ENCODE measurements around the gene SOCS3.

SOCS3 gene

DNA sequence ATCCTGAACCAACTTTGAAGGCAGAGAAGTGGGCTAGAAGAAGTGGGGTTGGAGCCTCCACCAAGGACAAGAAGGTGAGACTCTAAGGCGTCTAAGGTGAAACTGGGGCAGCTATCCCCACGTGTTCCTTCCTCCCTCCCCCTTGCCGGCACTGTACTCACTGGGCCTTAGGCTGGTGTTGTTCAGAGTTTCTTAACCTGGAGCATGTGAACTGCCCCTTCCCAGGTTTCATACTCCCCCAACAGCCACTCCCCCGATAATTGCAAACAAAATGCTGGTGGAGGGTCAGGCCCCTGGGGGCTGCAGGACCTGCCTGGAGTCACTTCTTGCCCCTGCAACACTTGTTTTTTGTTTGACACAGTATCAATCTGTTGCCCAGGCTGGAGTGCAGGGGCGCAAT is 7.3 kb upstream of the SOCS3 start:
- no peak for DNase-seq (ENCODE audit: low read depth)

DNA sequence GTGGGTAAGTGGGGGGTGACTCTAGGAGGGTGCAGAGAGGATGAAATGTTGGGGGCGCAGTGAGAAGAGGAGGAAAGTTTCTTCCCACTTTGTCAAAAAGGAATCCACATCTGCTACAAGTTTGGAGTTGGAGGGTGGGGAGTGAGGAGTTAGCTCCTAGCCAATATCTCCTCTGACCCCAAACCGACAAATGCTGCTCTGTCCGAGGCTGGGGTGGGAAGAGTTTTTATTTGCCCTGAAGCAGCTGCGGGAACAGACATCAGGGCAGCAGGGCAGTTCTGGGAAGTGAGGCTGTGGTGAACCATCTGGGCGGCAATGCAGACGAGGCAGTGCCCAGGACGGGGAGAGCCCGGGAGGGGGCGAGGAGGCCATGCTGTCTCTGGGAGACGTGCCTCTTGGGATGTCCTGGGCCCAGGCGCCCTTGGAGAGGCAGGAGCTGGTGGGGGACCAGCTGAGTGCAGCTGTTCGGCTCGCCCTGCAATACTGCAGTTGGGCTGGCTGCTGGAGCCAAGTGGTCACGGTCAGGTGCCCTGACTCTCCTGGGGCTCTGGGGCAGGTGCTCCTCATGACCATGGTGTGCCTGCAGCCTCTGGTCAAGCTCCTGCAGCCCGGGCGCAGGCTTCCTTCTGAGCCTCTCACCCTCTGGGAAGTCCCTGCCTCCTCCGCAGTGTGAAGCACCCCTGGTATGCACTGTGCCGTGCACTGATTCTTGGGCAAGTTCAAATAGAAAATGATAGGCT is 6.4 kb upstream of the SOCS3 start:
- DNase-seq (ENCODE audit: low read depth), result no peak

DNA sequence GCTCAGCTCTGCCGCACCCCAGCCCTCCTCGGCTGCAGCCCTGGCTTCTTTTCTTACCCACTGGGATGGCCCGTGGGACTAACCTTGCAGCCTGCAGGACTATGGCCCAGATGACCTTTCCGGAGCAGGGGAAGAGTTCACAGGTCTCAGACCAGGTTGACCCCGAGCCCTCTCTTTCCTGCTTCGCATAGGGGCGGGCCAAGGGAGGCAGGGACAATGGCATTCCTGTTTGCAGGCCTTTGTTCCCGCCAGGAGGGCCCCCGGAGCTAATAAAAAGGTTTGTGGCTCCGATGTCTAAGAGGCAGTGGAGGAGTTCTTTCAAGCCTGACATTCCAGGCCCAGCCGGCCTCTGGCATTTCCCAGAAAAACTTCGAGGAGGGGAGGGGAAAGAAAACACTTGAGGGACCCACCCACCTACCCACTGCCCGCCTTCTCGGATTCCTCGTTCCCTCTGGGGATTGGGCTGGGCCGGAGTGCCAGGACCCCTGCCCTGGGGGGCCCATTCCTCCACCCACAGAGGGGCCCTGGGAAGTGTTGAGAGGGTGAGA is 5.8 kb upstream of the SOCS3 start:
- DNase-seq (ENCODE audit: low read depth), result no peak

DNA sequence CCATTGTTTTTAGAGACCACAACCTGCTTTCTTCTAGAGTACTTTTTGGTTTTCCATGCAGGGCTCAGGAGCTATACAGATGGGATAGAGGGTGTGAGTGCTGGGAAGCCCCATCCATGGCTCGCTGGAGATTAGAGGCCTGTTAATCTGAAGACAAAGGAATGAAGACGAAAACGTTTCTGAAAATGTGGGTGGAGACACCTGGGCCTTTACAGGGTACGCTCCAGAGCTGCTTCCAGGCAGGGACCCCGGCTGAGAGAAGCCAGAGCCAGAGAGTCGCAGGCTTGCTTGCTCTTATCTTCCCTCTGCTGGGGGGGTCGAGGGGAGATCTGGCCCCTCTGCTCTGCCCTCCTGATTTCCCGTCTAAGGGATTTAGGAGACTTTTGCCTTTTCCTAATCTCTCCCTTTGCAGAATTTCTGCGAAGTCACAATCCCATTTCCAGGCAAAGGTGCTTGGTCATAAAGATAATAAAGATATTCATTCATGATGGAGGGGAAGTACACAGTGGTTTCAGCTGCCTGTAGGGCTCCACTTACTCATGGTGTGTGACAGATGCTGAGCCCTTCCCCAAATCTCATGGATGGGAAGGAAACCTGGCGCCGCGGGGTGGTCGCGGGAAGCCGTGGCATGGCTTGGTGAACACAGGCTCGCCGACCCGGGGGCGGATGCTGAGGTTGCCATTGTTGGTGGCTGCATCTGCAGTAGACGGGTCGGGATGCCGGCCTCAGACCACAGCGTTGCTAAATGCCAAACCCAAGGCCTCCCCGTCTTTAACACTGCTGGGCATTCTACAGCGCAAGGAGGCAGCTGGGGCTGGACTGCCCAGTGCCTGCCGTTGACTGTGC is 4.8 kb upstream of the SOCS3 start:
- DNase-seq (ENCODE audit: low read depth), result no peak

DNA sequence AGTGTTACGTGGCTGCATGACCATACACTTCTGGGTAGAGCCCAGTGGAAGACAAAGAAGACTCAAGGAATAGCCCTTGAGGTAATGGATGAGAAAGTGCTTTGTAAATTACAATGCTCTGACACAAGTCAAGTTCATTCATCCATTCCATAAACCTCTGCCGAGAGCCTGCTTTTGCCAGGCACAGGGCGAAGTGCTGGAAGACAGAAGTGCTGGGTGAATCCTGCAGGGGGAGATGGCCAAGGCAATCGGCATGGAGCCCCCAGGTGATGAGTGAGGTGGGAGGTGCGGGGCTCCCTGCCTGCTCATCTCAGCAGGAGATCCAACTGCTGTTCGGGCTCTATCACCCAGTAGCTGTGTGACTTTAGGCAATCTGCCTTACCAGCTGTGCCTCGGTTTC is 2.8 kb upstream of the SOCS3 start:
- no peak for DNase-seq (ENCODE audit: low read depth)

DNA sequence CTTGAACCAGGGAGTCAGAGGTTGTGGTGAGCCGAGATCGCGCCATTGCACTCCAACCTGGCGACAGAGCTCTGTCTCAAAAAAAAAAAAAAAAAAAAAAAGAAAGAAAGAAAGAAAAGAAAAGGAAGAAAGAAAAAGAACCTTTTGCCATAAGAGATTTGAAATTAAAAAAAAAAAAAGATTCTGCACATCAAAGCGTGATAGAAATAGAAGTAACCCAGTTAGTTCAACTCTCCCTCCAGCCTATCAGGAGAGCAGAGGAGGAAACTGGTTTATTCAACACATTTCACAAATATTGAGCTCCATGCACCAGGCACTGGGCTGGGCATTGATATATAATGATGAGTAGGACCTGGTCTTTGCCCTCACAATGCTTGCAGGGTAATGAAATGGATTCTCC is 2.4 kb upstream of the SOCS3 start:
- no peak for DNase-seq (ENCODE audit: low read depth)

DNA sequence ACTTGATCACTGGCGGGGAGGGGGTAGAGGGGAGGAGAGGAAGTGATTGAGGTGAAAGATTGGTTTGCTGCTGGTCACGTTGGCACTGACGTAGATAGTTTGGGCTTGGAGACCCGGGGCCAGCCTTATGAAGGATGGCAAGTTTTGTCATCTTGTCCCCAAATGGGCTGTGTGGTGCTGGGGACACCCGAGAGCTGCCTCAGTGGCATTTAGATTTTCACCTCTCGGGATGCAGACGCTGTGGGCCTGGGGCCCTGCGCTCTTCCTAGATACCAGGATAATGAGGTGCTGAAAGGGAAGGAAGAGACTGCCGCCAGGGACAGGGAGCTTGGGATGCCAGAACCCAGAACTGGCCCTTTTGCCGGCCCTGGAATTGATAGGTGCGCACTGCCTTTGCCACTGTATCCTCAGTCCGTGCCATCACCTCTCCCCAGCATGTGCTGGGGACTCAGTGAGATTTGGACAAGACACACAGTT is 1.4 kb upstream of the SOCS3 start:
- DNase-seq (ENCODE audit: low read depth), result no peak

DNA sequence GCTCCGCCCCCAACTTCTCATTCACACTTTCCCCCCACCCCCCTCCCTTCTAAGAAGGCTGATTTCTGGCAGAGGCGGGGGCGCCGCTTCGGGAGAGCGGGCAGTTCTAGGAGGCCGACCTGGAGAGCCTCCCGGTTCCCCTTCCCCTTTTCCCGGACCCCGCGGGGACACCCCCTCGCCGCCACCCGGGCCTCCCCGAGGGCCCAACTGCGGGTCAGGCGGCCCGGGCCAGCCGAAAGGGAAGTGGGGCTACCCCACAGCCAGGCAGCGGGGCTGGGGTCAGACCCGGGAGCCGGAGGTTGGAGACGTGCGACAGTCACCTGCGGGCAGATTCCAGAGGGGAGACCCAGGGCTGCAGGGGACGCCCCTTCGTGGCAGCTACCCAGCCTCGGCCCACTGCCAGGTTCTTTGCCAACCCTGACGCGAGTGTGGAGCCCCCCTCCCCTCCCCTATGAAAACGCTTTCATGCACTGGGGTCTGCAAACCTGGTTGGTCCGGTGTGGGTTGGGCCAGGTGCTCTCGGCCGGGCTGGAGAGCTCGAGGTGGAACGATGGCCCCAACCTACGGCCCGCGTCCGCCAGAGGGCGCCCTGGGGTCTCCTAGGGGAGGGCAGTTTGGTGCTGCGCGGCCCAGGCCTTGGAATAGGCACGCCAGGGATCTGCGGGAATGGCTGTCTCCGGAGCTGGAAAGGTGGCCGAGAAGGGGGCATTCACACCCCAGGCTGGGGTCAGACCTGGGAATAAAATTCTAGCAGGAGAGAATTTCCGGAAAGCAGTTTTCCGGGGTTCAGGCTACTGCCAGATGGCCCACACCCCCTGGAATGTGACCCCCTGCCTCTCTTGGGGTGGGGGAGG is 721 bp upstream of the SOCS3 start:
- DNase-seq (ENCODE audit: low read depth), result peak; percentile 90

DNA sequence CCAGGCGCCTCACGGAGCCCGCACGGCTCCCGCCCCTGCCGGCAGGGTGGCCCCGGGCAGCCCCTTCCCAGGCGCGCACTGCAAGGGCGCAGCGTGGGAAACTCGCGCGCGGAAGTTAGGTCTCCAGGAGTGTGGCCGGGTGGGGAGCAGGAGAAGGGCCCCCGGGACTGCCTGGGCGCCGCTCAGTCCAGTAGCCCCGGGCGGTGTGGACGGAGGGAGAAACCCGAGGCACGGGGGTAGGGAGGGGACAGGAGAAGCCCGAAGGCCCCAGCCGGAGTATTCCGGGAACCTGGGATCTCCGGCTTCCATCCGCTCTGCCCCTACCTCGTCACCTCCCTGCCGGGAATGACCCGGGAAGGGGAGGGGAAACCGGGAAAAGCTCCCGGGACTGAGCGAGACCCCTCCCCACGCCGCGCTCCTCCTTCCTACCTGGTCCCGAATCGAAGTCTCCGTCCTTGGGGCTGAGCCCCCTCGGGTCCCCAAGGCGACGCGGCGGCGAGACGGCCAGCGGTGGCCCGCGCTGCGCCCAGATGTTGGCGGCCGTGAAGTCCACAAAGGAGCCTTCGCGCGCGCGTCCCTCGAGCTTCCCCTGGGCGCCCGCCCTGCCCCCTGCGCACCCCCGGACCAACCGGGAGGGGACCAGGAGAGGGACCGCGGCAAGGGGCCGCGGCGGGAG is 418 bp downstream of the SOCS3 start:
- DNase-seq (ENCODE audit: low read depth), result no peak

DNA sequence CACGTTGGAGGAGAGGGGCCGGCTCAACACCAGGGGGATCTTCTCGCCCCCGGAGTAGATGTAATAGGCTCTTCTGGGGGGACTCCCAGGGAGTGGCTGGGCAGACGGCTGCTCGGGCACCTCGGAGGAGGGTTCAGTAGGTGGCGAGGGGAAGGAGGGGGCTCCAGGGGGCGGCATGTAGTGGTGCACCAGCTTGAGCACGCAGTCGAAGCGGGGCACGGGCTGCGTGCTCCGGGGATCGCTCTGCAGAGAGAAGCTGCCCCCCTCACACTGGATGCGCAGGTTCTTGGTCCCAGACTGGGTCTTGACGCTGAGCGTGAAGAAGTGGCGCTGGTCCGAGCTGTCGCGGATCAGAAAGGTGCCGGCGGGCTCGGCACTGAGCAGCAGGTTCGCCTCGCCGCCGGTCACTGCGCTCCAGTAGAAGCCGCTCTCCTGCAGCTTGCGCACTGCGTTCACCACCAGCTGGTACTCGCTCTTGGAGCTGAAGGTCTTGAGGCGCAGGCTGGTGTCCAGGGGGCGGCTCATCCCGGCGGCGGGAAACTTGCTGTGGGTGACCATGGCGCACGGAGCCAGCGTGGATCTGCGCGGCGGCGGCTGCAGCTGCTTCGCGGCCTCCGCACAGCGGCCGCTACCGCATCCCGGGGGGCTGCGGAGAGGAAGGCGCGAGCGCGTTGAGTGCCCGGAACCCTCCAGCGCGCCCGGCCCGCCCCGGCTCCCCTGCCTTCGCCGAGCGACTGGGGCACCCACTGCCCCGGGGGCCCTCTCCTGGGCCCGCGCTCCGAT is 1.1 kb downstream of the SOCS3 start:
- no peak for DNase-seq (ENCODE audit: low read depth)

DNA sequence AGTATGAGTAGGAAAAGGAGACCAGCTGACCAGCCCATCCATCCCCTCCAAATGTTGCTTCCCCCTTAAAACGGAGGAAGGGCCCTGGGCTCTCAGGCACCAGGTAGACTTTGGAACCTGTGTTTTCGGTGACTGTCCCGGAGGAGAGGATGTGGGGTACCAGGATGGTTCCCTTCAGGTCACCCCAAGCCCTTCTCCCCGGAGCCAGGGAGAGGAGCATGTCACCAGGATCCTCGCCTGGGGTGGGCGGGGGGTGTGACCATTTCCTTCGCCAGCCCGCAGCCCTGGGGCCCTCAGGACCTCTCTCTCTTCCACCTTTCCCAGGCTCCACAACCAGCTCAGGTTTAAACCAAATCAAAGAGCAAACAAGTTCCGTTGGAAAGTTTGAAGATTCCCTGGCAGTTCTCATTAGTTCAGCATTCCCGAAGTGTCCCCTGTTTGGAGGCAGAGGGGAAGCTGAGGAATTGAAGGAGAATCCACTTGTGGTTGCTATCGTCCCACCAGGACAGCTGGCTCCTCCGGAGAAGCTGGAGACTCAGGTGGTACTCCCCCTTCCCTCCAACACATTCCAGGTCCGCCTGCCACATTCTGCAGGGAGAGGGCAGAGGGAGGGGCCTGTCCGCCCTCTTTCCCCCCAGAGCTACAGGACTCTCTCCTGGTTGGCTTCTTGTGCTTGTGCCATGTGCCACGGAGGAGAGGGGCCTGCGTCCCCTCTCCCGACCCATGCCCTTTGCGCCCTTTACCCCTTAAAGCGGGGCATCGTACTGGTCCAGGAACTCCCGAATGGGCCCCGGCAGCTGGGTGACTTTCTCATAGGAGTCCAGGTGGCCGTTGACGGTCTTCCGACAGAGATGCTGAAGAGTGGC is 2.0 kb downstream of the SOCS3 start:
- no peak for DNase-seq (ENCODE audit: low read depth)

DNA sequence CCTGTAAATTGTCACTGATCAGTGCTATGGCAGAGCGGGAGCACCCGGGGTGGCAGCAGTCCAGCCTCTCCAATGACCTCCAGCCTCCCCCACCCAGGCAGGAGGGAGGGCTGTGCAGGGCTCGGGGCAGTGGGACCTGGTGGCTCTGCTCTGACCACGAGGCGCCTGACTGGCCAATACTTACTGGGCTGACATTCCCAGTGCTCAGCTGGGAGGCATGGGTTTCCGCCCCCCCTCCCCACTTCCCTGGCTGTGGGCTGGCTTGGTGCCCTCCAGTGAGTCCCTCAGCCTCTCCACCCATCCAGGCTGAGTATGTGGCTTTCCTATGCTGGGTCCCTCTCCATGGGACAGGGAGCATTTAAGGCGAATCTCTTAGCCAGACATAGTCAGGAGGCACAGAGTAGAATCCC is 2.7 kb downstream of the SOCS3 start:
- no peak for DNase-seq (ENCODE audit: low read depth)

DNA sequence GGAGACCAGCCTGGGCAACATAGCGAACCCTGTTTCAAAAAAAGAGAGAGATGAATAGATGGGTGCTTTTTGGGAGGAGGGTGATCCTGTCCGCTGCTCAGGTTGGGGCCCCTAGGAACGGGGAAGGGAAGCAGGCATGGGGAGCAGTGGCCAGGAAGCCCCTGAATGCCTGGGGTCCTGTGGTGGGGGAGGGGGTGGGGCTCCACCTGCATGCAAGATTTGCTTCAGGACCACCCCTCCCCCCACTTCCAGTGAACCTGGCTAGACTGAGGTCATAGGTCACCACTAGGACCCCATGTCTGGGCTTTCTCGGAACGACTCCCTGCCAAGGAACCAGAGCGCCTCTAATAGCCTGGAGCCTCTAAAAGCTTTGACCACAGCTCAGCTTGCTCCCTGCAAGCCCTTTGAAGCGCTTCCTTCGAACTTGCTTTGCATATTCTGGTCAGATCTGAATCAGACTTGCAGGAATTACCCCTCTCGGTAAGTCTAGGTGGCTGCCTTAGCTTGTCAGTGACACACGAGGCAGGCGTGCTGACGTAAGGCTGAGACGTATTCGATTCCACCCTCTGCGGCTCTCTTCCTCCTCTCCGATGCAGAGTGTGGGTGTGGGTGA is 3.7 kb downstream of the SOCS3 start:
- peak; percentile 83 for DNase-seq (ENCODE audit: low read depth)

DNA sequence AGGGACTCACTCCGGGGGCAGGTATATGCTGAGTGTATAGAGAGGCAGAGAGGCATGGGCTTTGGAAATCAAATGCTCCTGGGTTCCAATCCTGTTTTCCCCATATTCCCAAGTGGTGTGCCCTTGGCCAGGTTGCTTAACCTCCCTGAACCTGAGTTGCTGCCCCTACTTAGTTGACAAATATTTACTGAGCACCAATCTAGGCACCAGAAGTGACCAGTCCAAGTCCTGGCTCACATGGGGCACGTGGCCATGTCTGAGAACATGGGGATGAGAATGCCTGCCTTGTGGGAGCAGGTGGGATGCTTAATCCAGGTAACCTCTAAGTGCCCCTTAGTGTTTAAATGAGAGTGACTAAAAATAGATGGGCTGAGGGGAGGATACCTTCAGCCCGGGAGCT is 4.2 kb downstream of the SOCS3 start:
- DNase-seq (ENCODE audit: low read depth), result no peak

DNA sequence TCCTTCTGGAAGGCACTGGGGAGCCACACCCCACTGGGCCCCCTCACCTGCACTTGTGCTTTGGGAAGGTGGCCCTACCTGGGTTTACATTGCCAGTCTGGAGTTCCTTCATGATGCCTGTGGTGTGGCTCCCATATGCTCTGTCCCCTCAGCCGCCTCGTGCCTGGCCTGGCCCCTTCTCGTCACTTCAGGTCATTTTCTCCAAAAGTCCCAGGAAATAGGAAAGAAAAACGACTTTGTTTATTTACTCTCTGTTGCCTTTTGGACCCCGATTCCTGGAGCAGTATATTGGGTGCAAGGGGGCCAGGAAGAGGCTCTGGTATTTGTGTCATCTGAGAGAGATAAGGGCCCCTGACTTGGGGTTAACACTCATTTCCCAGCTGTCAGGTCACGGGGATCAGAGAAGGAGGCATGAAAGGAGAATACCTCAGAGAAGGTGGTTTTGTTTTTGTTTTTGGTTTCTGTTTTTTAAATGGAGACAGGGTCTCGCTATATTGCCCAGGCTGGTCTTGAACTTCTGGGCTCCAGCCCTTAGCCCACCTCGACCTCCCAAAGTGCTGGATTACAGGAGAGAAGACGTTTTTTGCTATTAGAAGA is 4.7 kb downstream of the SOCS3 start:
- no peak for DNase-seq (ENCODE audit: low read depth)

DNA sequence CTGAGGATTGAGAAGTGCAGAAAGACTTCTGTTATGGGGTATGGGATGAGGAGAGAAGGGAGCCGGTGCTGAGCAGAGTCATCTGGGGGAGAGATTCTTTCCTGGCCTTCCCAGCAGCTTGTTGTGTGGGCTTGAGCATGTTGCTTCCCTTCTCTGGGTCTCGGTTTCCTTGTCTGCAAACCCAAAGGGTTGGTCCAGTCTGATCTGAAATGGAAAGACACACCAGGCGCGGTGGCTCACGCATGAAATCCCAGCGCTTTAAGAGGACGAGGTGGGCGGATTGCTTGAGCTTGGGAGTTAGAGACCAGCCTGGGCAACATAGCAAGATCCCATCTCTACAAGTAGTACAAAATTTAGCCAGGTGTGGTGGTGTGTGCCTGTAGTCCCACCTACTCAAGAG is 6.0 kb downstream of the SOCS3 start:
- no peak for DNase-seq (ENCODE audit: low read depth)

DNA sequence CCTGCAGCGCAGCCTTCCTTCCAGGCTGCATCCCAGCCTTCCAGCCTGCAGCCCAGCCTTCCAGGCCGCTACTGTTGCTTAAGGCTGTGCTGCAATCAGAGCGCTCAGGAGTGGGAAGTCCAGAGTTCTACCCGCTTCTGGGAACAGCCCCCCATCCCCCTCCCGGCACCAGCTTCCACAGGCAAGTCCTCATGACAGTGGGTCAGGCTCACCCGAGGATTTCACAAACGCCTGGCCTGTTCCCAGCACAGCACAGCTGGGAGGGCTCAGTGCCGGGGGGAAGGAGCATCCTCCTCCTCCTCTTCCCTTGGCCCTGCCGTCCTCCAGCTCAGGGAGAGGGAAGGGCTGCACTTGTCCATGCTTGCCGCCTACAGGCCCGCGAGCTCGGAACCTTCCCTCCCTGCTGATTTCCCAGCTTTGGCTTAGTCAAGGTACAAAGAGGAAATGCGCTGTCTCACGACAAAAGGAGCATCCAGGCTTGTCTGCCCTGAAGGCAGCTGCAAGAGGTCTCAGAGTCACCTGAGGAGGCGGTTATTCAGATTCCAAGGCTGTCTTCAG is 8.3 kb downstream of the SOCS3 start:
- no peak for DNase-seq (ENCODE audit: low read depth)

DNA sequence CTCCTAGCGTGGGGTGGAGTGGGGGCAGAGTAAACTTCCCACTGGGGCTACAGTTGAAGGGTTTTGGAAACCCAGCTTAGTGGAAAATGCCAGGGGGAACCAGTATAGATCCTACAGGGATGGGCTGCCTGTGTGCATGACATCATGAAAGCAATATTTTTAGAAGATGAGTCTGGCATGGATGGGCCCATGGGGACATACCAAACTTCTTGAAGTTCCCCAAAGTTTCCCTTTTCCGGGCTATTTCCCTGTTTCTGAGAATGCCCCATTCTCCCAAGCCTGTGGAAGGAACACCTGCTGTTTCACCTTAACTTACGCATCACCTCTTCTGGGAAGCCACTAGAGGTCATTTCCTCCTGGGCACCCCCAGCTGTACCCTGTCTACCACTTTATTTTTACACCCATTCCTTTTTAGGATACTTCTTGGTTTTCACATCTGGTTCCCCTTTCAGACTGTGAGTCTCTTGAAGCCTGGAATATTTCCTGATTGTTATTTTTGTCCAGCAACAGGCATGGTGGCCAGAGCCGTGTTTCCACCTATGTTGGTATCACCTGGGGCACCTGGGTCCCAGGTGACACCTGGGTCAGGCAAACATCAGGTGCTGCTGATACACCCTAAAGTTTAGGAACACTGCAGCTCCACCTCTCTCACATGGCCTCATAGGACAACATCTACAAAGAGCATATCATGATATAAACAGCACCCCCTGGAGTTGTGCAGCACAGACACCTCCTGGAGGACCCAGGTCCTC is 9.8 kb downstream of the SOCS3 start:
- DNase-seq (ENCODE audit: low read depth), result no peak

All from activated T-helper 9 cell treated with anti-CD3 and anti-CD28 coated beads, Interleukin-2, amount 50 U/mL, for 16 hours (primary cell).